ENCODE measurements around the gene DGKD. TPM values are rescaled to one million over a fixed set of nuclear protein-coding genes. Genes with fewer than 3 reads are reported as not detected.
"Not testable (repeated sequence)": the region's sequence is repeated elsewhere in the genome, so short reads cannot be mapped to it uniquely, and the experiment has no call there.

The DGKD gene
- total RNA-seq, 2 experiments from 2014 or later = 147 to 156 TPM

GRCh38 chr2:233371641-233372040 is 17.3 kb downstream of the DGKD start:
- no peaks in the 10 kb centered on the region for H3K27me3 ChIP-seq (ENCODE audit: control insufficient read depth in 1 of 2, insufficient read depth in 2 of 2, low read length in 2 of 2)
- Mint-ChIP-seq H3K4me3 (no peak overlapping the region), H3K9me3 (no peaks in the 10 kb centered on the region), H3K4me1 (ENCODE audit: low read depth) (peaks cover 46% of the 10 kb centered on the region), H3K36me3 (ENCODE audit: low read depth) (peaks cover 49% of the 10 kb centered on the region), H3K27ac (peak overlapping the region; percentile 44), H3K27me3 (no peaks in the 10 kb centered on the region)
- CTCF ChIA-PET = interaction anchor here (1.1 to 2.0 kb wide), 2 partner anchors 18 to 72 kb away, joined by 3 to 5 read pairs; no protein-coding TSS in a partner anchor
- TF ChIP-seq CTCF (IDR thresholded peaks at IDR 0.05) = no peak
- H3K4me3 ChIP-seq (ENCODE audit: low read length) = no peak overlapping the region
- H3K4me1 ChIP-seq (ENCODE audit: insufficient read depth, low read length) = peaks cover 8% of the 10 kb centered on the region
- intact Hi-C loops (cut with DNase I, micrococcal nuclease) = no loop called here
- no peak for DNase-seq
- POLR2A ChIA-PET = no interaction called here
- no peak overlapping the region for H3K27ac ChIP-seq (ENCODE audit: low read depth in 1 of 2, low read length in 2 of 2)
- H3K9me3 ChIP-seq (ENCODE audit: control insufficient read depth in 1 of 2, insufficient read depth in 1 of 2, low read length in 2 of 2) = no peaks in the 10 kb centered on the region
- ATAC-seq (ENCODE audit: poor library complexity) = no peak
- H3K36me3 ChIP-seq (ENCODE audit: insufficient read depth, low read length) = peaks cover 9% of the 10 kb centered on the region

GRCh38 chr2:233372855-233373254 is 18.6 kb downstream of the DGKD start:
- no peak overlapping the region for H3K27ac ChIP-seq (ENCODE audit: low read depth in 1 of 2, low read length in 2 of 2)
- H3K4me3 ChIP-seq (ENCODE audit: low read length) = no peak overlapping the region
- no peaks in the 10 kb centered on the region for H3K9me3 ChIP-seq (ENCODE audit: control insufficient read depth in 1 of 2, insufficient read depth in 1 of 2, low read length in 2 of 2)
- DNase-seq (no peak), ATAC-seq (ENCODE audit: poor library complexity) (no peak)
- peaks cover 54% of the 10 kb centered on the region for H3K36me3 Mint-ChIP-seq (ENCODE audit: low read depth)
- ChIA-PET POLR2A (no interaction called here), CTCF (interaction anchor here (1.2 to 2.0 kb wide), 2 partner anchors 32 to 70 kb away, joined by 3 to 5 read pairs; no protein-coding TSS in a partner anchor)
- no peaks in the 10 kb centered on the region for H3K27me3 ChIP-seq (ENCODE audit: control insufficient read depth in 1 of 2, insufficient read depth in 2 of 2, low read length in 2 of 2)
- H3K27ac Mint-ChIP-seq = no peak overlapping the region
- TF ChIP-seq CTCF (IDR thresholded peaks at IDR 0.05) = no peak
- peaks cover 13% of the 10 kb centered on the region for H3K36me3 ChIP-seq (ENCODE audit: insufficient read depth, low read length)
- H3K4me1 ChIP-seq (ENCODE audit: insufficient read depth, low read length) = peaks cover 8% of the 10 kb centered on the region
- no peaks in the 10 kb centered on the region for H3K27me3 Mint-ChIP-seq
- H3K4me1 Mint-ChIP-seq (ENCODE audit: low read depth) = peaks cover 49% of the 10 kb centered on the region
- H3K4me3 Mint-ChIP-seq = no peak overlapping the region
- H3K9me3 Mint-ChIP-seq = no peaks in the 10 kb centered on the region
- intact Hi-C loops (cut with DNase I, micrococcal nuclease) = no loop called here

- Histone ChIP-seq H3K4me1 (ENCODE audit: insufficient read depth, low read length) (peaks cover 8% of the 10 kb centered on the region), H3K36me3 (ENCODE audit: insufficient read depth, low read length) (peaks cover 13% of the 10 kb centered on the region), H3K4me3 (ENCODE audit: low read length) (no peak overlapping the region), H3K9me3 (ENCODE audit: control insufficient read depth in 1 of 2, insufficient read depth in 1 of 2, low read length in 2 of 2) (no peaks in the 10 kb centered on the region), H3K27me3 (ENCODE audit: control insufficient read depth in 1 of 2, insufficient read depth in 2 of 2, low read length in 2 of 2) (no peaks in the 10 kb centered on the region), H3K27ac (ENCODE audit: low read depth in 1 of 2, low read length in 2 of 2) (no peak overlapping the region)
- Mint-ChIP-seq H3K27ac (no peak overlapping the region), H3K9me3 (no peaks in the 10 kb centered on the region), H3K4me1 (ENCODE audit: low read depth) (peaks cover 48% of the 10 kb centered on the region), H3K4me3 (no peak overlapping the region), H3K27me3 (no peaks in the 10 kb centered on the region), H3K36me3 (ENCODE audit: low read depth) (peaks cover 54% of the 10 kb centered on the region)
- TF ChIP-seq CTCF (IDR thresholded peaks at IDR 0.05) = no peak
- ChIA-PET POLR2A (no interaction called here), CTCF (interaction anchor here (1.2 to 2.0 kb wide), 2 partner anchors 31 to 70 kb away, joined by 3 to 5 read pairs; no protein-coding TSS in a partner anchor)
- intact Hi-C loops (cut with DNase I, micrococcal nuclease) = no loop called here
- no peak for DNase-seq
- ATAC-seq (ENCODE audit: poor library complexity) = no peak
Observed at GRCh38 chr2:233373316-233373715, 19.0 kb downstream of the DGKD start.

- Mint-ChIP-seq H3K4me1 (ENCODE audit: low read depth) (peaks cover 47% of the 10 kb centered on the region), H3K36me3 (ENCODE audit: low read depth) (peaks cover 53% of the 10 kb centered on the region)
- H3K27ac ChIP-seq (ENCODE audit: low read depth in 1 of 2, low read length in 2 of 2); H3K27ac Mint-ChIP-seq; H3K27me3 ChIP-seq (ENCODE audit: control insufficient read depth in 1 of 2, insufficient read depth in 2 of 2, low read length in 2 of 2); ATAC-seq (ENCODE audit: poor library complexity); H3K9me3 Mint-ChIP-seq; H3K4me1 ChIP-seq (ENCODE audit: insufficient read depth, low read length); H3K9me3 ChIP-seq (ENCODE audit: control insufficient read depth in 1 of 2, insufficient read depth in 1 of 2, low read length in 2 of 2); intact Hi-C loops (cut with DNase I, micrococcal nuclease); H3K4me3 ChIP-seq (ENCODE audit: low read length); DNase-seq; H3K27me3 Mint-ChIP-seq; CTCF ChIA-PET; H3K4me3 Mint-ChIP-seq: not testable (repeated sequence)
- peaks cover 13% of the 10 kb centered on the region for H3K36me3 ChIP-seq (ENCODE audit: insufficient read depth, low read length)
- POLR2A ChIA-PET = interaction anchor here (1.4 kb wide), 1 partner anchor 11 kb away, joined by 3 read pairs; no protein-coding TSS in a partner anchor
Observed at GRCh38 chr2:233374776-233375175, 20.5 kb downstream of the DGKD start.

Measured in CD4-positive, alpha-beta T cell (primary cell).